Measurements from ENCODE around the gene JAKMIP1.

The JAKMIP1 gene

DNA sequence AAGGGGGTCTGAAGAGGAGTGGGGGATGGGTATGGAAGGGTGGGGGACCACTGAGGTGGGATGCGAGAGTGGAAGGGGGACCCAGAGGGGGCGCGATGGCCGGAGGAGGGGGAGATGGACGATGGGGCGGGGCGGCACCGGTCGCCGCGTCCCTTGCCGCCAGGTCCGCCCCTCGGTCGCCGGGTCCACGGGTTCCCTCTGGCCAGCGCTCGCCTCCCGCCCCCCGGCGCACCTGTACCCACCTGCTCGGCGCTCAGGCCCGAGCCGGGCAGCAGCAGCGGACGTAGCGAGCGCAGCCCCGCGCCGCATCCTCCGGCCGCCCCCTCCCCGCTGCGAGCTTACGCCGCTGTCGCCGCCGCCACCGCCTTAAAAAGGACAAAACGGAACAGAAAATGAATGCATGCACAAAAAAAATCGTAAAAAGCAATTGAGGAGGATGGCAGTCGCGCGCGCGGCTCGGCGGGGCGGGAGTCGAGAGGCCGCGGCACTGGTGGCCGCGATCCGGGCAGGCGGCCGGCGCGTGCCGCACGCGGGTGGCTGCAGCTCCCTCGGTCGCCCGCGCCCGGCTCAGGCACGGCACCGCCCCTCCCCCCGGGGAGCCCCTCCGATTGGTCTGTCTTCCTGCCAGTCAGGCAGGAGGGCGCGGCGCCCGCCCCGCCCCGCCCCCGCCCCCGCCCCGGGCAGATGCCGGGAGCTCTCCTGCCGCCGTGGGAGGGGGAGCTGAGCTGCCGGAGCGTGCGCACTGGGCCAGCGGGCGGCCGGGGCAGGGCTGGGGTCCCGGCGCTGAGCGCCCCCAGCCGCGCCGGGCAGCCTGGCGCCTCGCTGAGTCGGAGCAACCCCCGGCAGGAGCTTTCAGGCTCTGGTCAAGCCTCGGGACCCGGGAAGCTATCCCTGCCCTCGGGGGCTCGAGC lies at the start of gene JAKMIP1:
JAKMIP1 (minus strand) TSS at position 539 of the 911 bp plus-strand sequence. CDS start 87,699 bp downstream, outside the sequence.
- DNase-seq: peak; percentile 86

DNA sequence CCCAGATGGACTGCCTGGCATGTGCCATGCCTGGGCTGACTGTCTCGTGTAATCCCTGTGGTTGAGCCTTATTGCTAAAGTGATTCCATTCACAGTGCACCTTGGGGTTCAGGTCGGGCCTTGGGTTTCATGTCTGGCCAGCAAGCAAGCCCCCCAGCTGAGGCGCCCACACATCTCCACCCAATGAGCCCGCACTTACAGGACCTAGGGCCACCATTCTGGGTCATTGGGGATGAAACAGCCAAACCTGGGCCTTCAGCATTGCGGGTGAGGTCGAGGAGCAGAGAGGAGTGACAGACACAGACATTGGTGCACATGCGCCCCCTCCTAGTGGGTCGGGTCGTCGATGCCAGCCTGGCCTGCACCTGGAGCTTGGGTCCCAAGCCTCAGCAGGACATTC lies 48.0 kb upstream of the JAKMIP1 start:
- DNase-seq: no peak

DNA sequence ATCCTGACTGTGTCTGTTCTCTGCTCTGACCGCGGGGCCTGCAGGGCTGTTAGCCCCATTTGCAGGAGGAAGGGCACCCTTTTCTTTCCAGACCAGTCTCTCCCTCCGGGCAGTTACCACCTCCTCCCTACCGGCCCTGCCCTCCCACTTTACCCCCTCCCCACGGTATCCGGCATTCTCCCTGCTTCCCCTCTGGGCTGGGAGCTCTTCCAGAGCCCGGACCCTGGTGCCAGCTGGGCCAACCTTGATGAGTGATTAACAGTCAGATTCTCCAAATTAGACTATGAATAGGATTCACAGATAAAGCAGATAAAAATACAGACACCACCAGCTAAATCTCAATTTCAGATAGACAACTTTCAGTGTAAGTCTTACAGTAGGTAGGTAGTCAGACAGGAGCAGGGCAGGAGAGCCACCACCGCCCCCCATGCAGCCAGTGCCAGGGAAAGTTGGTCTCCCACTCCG lies 45.9 kb upstream of the JAKMIP1 start:
- DNase-seq: no peak

DNA sequence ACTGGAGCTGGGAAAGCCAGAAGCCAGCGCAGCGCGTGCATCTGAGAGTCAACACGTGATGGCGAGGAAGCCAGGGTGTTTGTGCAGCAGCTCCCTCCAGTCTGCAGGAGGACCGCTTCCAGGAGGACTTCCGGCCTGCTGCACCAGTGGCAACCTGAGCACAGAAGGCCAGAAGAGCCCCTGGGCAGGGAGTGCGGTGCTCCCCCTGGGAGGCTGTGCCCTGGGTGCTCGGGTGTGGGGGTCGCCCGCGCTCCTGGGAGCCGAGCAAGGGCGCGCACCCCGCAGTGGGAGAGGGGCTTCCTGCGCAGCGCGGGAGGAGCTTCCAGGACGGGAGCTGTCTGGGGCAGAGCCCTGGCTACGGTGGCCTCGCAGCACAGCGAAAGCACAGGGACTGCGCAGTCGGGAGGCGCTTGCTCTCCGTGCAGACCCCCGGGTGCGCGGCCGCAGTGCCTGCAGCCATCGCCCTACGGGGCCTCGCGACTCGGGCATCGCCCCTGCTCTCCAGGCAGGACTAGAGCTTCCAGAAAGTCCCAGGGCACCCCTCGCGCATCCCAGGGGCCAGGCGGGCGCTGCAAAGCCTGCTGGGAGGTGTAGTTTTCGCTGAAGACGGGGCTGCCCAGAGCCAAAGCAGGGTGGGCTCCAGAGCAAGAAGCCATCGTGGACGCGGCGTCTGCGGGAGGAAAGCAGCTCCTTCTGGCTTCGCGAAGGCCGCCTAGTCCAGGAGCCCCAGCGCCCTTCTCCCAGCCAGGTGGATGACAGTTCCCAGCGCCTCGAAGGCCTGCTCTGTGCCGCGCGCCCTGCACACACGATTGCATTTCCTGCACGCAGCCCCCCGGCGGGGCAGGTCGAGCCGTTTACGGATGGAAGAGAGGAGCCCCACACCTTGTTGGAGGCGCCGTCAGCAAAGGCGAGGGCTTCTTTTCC lies 45.2 kb upstream of the JAKMIP1 start:
- DNase-seq: no peak

DNA sequence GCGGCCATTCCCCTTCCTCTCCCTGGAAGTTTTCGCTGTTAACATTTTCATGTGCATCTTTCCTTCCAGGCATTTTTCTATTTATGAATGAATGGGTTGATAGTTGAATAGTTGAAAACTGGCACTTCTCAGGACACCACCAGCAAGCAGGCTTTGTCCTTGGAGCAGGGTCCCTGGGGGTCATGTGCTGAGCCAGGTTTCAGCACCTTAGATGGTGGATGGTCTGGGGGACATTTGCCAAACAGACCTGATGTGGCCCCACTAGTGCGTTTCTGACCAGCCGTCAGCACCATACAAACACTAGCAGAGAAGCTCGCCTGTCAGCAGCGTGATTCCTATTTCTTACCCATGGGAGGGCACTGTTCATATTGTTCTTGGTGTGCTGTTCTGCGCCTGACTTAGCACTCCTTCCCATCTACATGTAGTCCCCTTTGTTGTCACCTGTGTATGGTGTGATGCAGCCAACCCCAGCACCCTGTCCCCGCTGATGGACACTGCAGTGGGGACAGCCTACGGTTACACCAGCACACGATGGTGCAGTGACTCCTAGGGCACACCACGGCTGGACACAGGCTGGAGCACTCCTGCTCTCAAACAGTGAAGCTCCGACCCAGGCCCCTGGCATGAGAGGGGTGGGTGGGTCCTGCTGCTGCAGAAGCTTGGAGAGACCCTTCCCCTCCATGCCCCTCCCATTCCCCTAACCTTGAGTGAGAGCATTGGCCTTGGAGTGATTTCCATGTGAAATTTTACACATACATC lies 42.1 kb upstream of the JAKMIP1 start:
- no peak for DNase-seq

DNA sequence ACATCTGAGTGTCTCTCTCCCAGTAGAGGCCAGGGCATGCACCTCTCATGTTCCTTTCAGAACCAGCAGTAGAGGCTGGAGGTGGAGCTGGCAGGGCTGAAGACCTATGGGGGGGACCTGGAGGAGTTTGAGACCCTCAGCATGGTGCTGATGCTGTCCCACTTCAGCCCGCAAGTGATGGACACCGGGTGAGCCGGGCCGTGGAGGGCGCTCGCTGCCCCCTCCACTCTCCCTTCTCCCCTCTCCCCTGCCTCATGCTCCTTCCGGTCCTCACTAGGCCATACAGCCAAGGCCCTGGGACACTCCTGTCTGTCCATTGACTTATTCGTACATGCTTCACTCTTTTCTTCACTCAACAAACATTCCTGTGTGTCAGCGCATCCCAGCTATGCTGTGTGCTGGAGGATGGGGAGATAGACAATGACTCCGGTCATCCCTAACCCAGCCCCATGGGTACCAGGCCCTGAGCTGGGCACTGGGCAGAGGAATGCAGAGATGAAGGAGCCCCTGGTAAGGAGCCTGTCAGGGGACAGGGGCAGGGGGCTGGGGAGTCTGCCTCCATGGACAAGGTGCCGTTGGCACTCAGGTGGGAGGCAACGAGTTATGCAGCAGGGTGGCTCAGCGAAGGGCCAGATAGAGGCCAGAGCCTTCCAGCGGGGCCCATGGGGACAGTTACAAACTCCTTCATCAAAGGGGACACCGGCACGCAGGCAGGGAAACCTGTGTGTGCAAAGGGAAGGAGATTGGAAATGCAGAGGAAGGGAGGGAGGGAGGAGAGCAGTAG lies 40.9 kb upstream of the JAKMIP1 start:
- DNase-seq: no peak

DNA sequence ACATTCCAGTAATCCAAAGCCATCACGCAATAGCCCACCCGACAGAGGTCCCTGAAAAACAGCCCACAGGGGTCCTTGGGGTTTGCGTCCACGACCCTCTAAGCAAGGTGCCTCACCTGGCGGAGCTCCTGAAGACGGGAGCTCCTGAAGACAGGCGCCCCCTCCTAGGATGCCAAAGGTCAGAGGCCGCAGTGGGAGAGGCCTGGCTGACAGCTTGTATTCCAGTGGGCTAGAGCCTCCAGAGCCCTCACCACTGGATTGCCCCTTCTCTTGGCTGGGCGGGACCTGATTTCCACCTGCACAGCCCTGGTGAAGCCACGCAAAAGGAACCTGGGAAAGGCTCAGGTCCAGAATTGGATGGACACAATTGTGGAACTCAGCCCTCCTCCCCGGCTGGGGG lies 39.6 kb upstream of the JAKMIP1 start:
- DNase-seq: no peak

DNA sequence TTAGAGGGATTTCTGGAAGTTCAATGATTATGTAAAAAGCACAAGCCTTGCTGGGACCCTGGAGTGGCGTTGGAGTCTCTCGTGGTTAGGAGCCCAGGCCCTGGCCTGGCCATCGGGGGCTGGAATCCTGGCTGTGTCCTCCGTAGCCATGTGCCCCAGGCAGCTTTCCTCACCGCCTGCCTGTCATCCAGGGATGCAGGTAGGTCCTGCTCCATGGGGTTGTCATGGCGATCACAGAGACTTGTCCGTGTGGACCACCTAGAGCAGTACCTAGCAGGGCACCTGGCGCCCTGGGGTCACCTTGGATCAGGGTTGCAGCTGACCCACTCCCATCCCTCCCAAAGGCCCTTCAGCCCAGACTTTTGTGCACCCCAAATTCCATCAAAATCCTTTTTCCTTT lies 39.1 kb upstream of the JAKMIP1 start:
- no peak for DNase-seq

DNA sequence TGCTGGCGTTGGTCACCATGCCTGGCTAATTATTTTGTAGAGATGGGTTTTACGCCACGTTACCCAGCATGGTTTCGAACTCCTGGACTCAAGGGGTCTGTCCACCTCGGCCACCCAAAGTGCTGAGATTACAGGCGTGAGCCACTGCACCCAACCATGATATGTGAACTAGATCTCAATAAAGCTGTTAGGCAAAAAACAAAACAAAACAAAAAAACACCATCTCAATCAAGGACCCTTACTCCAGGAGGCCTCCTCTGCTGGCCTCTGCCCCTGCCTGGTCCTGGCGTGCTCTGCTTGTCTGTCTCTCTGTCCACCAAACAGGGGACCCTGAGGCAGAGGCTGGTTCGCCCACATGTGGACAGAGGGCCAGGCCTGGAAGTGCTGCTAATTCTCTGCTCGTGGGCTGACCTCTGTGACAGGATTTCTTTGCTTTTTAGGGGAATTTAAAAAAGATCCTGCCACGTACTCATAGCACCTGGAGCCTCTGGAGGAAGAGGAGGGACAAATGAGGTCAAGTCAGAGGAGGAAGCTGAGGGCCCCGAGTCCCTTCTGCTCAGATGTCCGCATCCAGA lies 36.6 kb upstream of the JAKMIP1 start:
- DNase-seq: no peak

DNA sequence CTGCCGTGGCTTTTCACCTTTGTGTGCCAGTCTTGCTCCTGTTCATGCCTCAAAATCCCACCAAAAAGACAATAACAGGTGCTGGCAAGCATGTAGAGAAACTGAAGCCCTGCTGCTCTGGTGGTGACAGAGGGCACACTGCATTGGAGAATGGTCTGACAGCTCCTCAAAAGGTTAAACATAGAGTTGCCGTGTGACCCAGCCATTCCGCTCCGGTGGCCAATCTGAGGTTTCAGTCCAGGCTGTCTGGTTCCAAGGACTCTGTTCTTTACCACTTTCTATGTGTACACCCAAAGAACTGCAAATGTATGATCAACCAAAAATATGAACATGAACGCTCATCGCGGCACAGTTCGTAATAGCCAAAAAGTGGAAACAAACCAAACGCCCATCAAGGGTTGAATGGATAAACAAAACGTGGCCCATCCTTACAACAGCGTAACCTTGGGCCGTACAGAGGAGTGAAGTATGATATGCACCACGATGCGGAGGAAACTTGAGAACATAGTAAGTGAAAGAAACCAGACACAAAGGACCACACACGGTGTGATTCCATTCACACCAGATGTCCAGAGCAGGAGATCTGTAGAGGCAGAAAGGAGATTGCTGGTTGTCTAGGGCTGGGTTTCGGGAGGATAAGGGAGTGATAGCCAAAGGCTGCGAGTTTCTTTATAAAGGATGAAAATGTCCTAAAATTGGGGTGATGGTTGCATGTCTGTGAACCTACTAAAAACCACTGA lies 35.7 kb upstream of the JAKMIP1 start:
- DNase-seq: no peak

DNA sequence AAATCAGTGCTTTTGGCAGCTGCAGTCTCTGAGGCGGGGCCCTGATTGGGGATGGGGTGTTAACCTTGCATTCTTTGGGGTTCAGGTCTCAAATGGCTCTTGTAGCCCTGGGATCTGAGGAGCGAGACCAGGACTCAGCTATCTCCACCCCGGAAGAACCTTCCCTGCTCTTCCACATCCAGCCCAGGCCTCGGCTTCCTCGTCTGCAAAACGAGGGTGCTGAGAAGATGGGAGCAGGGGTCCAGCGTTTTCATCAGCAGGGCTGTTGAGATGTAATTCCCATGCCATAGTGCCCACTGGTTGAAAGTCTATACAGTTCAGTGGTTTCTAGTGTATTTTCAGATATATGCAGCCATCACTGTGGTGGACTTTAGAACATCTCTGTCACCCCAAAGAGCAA lies 34.7 kb upstream of the JAKMIP1 start:
- DNase-seq: no peak

DNA sequence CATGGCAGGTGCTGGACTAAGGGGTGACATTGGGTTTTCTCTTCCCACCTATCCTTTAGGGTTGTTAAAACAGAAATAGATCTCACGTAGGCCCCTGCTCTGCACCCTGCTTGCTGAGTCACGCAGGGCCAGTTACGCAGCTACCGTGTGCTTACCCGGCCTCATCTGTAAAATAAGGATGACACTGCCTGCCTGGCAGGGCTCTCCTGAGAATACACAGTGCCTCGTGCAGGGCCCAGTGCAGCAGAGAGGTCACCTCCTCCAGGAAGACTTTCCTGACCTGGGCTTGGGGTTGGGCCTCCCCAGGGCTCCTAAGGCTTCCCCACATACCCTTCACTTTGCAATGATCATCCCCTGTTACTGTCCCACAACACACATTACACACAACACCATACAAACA lies 33.6 kb upstream of the JAKMIP1 start:
- no peak for DNase-seq

DNA sequence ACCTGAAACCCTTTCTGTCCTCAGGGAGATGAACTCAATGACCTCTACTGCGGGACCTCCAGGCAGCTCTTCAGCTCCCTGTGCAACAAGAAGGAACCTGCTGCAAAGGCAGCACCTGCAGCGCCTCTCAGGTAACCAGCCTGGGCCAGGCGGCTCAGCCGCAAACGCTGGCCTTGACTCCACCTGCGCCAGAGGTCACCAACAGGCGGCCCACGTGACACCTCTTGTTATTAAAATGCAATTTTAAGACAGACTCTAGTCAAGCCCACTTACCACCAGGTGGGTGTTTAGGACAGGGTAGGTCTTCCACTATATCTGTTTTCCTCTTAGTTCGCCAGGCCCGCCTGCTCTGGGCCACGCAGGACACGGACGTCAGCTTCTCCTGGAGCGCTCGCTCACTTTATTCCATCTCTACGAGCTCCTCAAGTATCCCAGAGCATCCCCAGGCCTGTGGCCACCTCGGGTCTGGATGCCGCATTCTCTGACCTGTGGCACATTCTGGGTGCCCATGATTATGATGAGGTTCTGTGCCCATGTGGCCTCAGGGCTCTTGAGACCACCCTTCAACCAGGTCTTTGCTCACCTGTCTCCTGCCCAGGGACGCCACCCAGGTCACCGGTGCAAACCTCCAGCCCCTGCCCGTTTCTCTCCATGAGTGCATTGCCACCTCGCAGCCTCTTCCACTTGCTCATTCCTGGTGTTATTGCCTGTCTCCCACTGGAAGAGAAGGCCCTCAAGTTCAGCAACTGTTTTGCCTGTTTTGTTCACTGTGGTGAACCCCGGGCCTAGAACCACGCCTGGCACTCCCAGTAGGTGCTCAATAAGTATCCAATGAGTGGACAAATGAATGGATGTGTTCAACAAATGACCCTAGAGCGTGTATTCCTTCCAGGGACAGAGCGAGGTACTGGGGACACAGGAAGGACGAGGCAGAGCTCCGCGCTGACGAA lies 32.8 kb upstream of the JAKMIP1 start:
- DNase-seq: no peak

DNA sequence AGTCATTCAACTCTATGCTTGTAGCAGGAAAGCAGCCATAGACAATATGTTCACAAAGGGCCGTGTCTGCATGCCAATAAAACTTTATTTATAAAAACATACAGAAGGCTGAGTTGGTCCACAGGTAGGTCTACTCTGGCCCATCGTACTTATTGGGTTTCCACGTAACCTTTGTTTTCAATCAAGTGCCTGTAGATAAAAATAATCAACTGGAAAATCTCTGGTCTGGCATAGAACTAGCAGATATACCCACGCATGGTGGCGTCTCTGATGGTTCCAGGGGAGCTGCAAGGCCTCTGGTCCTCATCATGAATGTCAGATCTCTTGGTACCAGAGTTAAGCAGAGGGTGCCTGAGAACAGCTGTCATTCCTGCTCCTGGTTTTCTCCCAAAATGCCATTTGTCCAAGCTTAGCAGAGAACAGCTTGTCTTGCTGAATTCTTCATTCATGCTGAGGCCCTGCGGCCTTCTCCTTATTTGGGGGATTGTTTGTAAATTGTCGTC lies 31.4 kb upstream of the JAKMIP1 start:
- no peak for DNase-seq

DNA sequence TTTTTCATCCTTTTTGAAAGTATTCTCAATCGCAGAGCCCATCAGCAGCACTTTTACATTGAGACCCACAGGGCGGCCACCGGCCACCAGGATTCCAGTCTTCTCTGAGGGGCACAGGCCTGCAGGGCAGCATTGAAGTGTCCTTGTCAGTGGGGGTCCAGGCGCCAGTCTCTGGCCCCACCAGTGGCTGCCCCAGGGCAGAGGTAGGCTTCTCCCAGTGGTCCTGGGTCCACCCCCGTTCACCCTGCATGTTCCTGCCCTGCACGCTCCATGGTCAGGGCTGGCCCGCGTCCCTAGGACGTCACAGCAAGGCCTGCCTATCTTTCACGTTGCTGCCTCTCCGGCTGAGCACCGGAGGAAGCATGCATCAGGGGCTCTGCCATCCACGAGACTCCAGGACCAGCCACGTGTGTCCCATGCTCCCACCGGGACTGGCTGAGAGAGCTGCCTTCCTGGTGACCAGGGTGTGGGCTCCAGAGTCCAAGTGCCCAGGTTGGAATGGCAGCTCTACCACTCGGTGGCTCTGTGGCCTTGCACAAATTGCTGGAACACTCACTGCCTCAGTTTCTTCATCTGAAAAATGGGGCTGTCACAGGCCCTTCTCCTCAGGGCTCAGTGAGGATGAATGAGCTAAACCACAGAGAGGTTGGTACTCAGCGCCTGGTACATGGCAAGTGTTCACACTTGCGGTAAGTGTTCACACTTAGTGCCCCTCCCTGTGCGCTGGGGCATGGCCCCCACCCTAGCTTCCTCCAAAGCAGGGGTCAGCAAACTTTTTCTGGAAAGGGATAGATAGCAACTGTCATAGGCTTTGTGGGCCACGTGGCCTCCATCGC lies 30.7 kb upstream of the JAKMIP1 start:
- DNase-seq: no peak

DNA sequence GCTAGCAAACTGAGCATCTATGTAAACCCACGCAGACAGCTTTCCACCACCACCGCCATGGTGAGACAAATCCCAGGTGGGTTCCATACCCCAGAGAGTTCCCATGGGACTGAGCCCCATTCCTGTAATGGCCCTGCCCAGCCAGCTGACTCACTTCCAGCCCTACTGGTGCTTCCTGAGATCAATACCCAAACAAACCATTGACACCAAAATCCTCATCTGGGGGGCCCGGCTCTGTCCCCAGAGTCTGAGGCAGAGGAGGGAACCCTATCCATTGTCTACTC lies 30.1 kb upstream of the JAKMIP1 start:
- DNase-seq: no peak

DNA sequence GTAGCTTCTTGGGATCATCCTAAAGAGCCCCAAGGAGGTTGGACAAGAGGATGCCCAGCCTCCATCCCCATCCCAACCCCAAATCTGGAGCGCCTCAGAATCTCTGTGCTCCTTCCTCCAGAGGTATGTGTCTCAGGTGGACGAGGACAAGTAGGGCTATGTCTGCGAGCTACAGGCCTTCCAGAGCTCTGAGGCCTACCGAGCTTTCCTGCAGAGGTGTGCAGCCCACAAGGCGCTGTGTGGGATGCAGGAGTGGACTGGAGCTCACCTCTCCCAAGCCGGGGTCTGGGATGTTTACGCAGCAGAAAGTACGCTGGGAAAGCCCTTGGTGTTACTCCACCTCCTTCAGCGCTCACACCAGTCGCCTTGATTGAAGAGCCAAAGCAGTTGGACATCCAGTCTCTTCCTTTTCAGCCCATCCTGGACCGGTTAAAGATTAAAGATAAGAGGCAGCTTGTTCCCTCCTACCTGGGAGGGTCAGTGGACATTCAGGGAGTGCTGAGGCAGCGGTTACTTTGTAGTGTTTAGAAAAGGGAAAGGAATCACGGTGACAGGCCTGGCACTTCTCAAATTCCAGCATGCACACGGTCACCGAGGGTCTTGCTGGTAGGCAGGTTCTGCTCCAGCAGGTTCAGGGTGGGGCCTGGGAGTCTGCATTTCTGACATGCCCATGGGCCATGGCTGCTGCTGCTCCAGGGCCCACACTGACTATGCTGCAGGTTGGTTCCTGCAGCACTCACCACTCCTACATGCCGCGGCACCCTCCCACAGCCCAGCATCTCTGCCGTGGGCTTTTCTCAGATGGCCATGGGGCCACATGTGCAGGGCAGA lies 29.5 kb upstream of the JAKMIP1 start:
- no peak for DNase-seq

DNA sequence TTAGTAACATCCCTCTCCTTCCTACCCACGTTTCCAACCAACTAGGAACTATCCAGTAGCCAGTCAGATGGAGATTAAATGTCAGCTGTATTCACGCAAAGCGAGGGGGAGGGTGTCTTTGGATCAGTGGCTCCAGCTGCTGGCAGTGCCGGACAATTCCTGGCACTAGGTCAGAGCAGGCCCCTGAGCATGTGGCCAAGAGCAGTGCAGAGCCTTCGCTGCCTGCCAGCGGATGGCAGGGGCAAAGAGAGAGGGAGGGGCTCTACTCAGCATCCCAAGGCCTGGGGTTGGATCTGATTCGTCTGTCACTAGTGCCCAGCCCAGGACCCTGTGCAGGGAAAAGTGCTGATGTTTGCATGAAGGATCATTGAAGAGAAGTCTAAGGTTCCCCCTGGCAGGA lies 28.7 kb upstream of the JAKMIP1 start:
- no peak for DNase-seq

Measured in CD4-positive, alpha-beta T cell treated with Interleukin-4 for 4 hours (primary cell).